Heart left ventricle (tissue), 16 donors: ENCODE measurements around the gene DSG1. TPM values are rescaled to one million over a fixed set of nuclear protein-coding genes. Genes with fewer than 3 reads are reported as not detected.

Experiments used
- ATAC-seq, 4 donors: fragments of 200-7000 bp; cut with Tn5 transposase; one replicate each; pipeline ENCODE4 v1.9.1; 2020 to 2022; ENCODE audit warnings: moderate library complexity in 4 of 4, mild to moderate bottlenecking in 3 of 4, moderate number of reproducible peaks in 1 of 4
- DNase-seq, 5 donors: peaks; one replicate each; pipeline ENCODE4 v3.0.0-alpha.2; 2020
- H3K27ac ChIP-seq, 12 donors: fragments of 200-600 bp; sonication (generic) in 4 of 12; one replicate each; pipeline versions ENCODE4 v1.5.0 to v1.8.0; 2016 to 2022; ENCODE audit warnings: mild to moderate bottlenecking in 2 of 12
- H3K27me3 ChIP-seq, 9 donors: fragments of 200-600 bp; sonication (generic) in 2 of 9; one replicate each; pipeline versions ENCODE4 v1.5.1 to v1.8.0; 2016 to 2022; ENCODE audit warnings: mild to moderate bottlenecking in 3 of 9
- H3K36me3 ChIP-seq, 9 donors: fragments of 200-600 bp; sonication (generic) in 2 of 9; one replicate each; pipeline versions ENCODE4 v1.5.0 to v1.8.0; 2018 to 2022; ENCODE audit warnings: mild to moderate bottlenecking in 2 of 9
- H3K4me1 ChIP-seq, 12 donors: fragments of 200-600 bp; sonication (generic) in 4 of 12; one replicate each; pipeline versions ENCODE4 v1.5.0 to v1.8.0; 2016 to 2022; ENCODE audit warnings: mild to moderate bottlenecking in 3 of 12
- H3K4me3 ChIP-seq, 12 donors: fragments of 200-600 bp; sonication (generic) in 4 of 12; one replicate each; pipeline versions ENCODE4 v1.5.0 to v1.8.0; 2017 to 2022; ENCODE audit warnings: mild to moderate bottlenecking in 9 of 12, moderate library complexity in 4 of 12
- H3K9me3 ChIP-seq, 12 donors: fragments of 200-600 bp; sonication (generic) in 4 of 12; one replicate each; pipeline versions ENCODE4 v1.5.0 to v1.8.0; 2016 to 2022; ENCODE audit warnings: mild to moderate bottlenecking in 1 of 12
- CTCF ChIP-seq, 12 donors: fragments of 200-600 bp; sonication (generic) in 4 of 12; IDR thresholded peaks; one replicate each; pipeline versions ENCODE4 v1.5.0 to v1.8.0; 2018 to 2022; ENCODE audit warnings: antibody characterized with exemption in 12 of 12, mild to moderate bottlenecking in 5 of 12
- POLR2A ChIP-seq, 2 donors: fragments of 450-650 bp; IDR thresholded peaks; one replicate each; pipeline ENCODE4 v1.6.1; 2017; ENCODE audit warnings: antibody characterized with exemption in 2 of 2, mild to moderate bottlenecking in 2 of 2, moderate library complexity in 2 of 2
- WGBS, 4 donors: extraction: QIAGEN DNeasy Blood & Tissue Kit in 2 of 4; methylation state at CpG; one replicate each; pipeline versions ENCODE4 v1.1.5 to v1.1.7; 2013 to 2018; 5-methylcytosine and 5-hydroxymethylcytosine counted together
- intact Hi-C, 10 donors: fragments of 100-400 bp; cut with DNase I; formaldehyde crosslinking; loops; one replicate each; pipeline versions ENCODE4 v1.11.1 to v1.14.2; 2022
- polyA plus RNA-seq, 2 donors: library from polyadenylated mRNA; stranded (reverse); fragments of 200-250 nt; gene quantifications; one replicate each; pipeline ENCODE4 v1.2.3, GENCODE V29; 2013
- total RNA-seq, 9 donors: library from RNA; depleted of rRNA in 2 of 9; stranded (reverse); fragments of >200 nt in 2 of 9; fragmentation: NEBNext Ultra II Directional in 3 of 9; extraction: Animal tissue kit (Norgen Biotek cat#: 25700) in 3 of 9; gene quantifications; one replicate each; pipeline versions ENCODE4 v1.1.0 to v1.2.4, GENCODE V29; 2016 to 2023
- donor health status: ischemic (EF 13 %, LVEDD 7.1; RV severe dilation, severe dysfunction).
- donor health status: healthy with polysubstance abuse.
- donor health status: DM: no; HTN: yes; CAD: no.
- donor health status: DM: no; HTN: no; CAD: no.
- donor health status: ischemic (EF 25% LVEDD 6.9; RV normal size, moderate dysfunction).
- donor health status: ischemic (EF 25% LVEDD 5.7; RV mildly dilated, moderate dysfunction).
- donor health status: healthy.
- donor health status: DM: yes; HTN: yes; CAD: no.
- donor health status: ischemic (EF 35%, LVEDD 5.7; RV mildly dilated, moderate dysfunction).
- donor health status: nonischemic (EF 11% LVEDD 7.7; RV severe dilation, severe dysfunction).
- donor health status: DM: yes; HTN: yes; CAD: no.
- donor health status: PGD.
- donor health status: ischemic (EF 29% LVEDD 5.4; RV normal size, mild dysfunction).
- donor health status: nonischemic (EF 23%, LVEDD 6.1; RV moderate dilation, normal function).

Gene DSG1
- total and polyA plus RNA-seq, 11 donors = 0.14 to 5.6 (median 0.93) TPM; not detected in 1

GRCh38 chr18:31356025-31356424 is 38.1 kb downstream of the DSG1 start:
- DNase-seq = no peak
- intact Hi-C loops = no loop called here
- H3K36me3 ChIP-seq = no peaks in the 10 kb centered on the region
- H3K9me3 ChIP-seq = peaks cover 0 to under 1% (median 0%) of the 10 kb centered on the region in 12 donors
- no peaks in the 10 kb centered on the region for H3K27me3 ChIP-seq
- H3K4me1 ChIP-seq = no peaks in the 10 kb centered on the region
- TF ChIP-seq CTCF (IDR thresholded peaks at IDR 0.05) (no peak), POLR2A (IDR thresholded peaks at IDR 0.05) (no peak)
- H3K4me3 ChIP-seq = no peak overlapping the region
- no peak for ATAC-seq
- no peak overlapping the region for H3K27ac ChIP-seq
- 81 to 88% (median 83%) methylated on average over 5 of the region's 5 CpGs for WGBS, 4 donors

- DNase-seq (no peak), ATAC-seq (no peak)
- Histone ChIP-seq H3K27me3 (no peaks in the 10 kb centered on the region), H3K4me3 (no peak overlapping the region), H3K9me3 (peaks cover 0 to 10% (median 0%) of the 10 kb centered on the region in 12 donors), H3K4me1 (no peaks in the 10 kb centered on the region), H3K36me3 (no peaks in the 10 kb centered on the region), H3K27ac (no peak overlapping the region)
- intact Hi-C loops = no loop called here
- 94 to 99% (median 95%) methylated on average over 4 of the region's 4 CpGs for WGBS, 4 donors
- TF ChIP-seq POLR2A (IDR thresholded peaks at IDR 0.05) (no peak), CTCF (IDR thresholded peaks at IDR 0.05) (no peak)
Observed at GRCh38 chr18:31364190-31364589, 46.2 kb downstream of the DSG1 start.

GRCh38 chr18:31369478-31369877 is 51.5 kb downstream of the DSG1 start:
- no peak for TF ChIP-seq CTCF (IDR thresholded peaks at IDR 0.05)
- TF ChIP-seq POLR2A (IDR thresholded peaks at IDR 0.05) = no peak
- intact Hi-C loops = no loop called here
- no peak overlapping the region for H3K27ac ChIP-seq
- H3K4me1 ChIP-seq = no peaks in the 10 kb centered on the region
- H3K4me3 ChIP-seq = no peak overlapping the region
- no peaks in the 10 kb centered on the region for H3K9me3 ChIP-seq
- no peaks in the 10 kb centered on the region for H3K27me3 ChIP-seq
- ATAC-seq = no peak
- no peaks in the 10 kb centered on the region for H3K36me3 ChIP-seq
- DNase-seq = no peak

- Histone ChIP-seq H3K9me3 (no peaks in the 10 kb centered on the region), H3K36me3 (no peaks in the 10 kb centered on the region), H3K27ac (no peak overlapping the region), H3K4me1 (no peaks in the 10 kb centered on the region), H3K4me3 (no peak overlapping the region), H3K27me3 (no peaks in the 10 kb centered on the region)
- ATAC-seq (no peak), DNase-seq (no peak)
- TF ChIP-seq CTCF (IDR thresholded peaks at IDR 0.05) = no peak
- intact Hi-C loops = loop anchor here in 1 of 10 donors (10.0 kb wide), 1 partner anchor 67 kb away; no protein-coding TSS in a partner anchor
Observed at GRCh38 chr18:31371989-31372388, 54.0 kb downstream of the DSG1 start.
